Measurements from ENCODE around the gene KLHL26. TPM values are rescaled to one million over a fixed set of nuclear protein-coding genes. Genes with fewer than 3 reads are reported as not detected.

KLHL26 gene
- total and polyA plus RNA-seq, 2 of the 4 experiments (the other 2 are of a cell fraction), result 2.2 to 4.7 TPM

DNA sequence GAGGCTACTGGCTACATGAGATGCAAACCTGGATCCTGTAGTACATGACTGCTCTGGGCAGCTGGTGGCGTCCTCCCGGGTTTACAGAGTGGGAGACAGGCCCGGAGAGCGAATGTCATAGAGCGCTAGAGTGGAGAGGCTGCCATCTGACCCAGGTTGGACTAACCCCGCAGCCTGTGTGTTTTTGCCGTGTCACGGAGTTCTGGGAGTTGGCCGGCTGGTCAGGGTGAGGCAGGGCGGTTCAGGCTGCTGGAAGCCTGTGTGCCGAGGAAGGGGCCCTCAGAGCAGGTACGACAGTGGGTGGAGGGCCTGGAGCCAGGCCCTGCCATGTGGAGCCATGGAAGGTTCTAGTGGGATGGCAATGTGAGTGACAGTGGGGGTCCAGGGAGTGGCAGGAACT is 59.2 kb downstream of the KLHL26 start:
- Histone ChIP-seq H2BK5ac (ENCODE audit: low read depth, low read length, poor library complexity, severe bottlenecking) (no peak overlapping the region), H2BK15ac (ENCODE audit: low read depth, low read length) (no peak overlapping the region), H3K18ac (ENCODE audit: low read depth, low read length) (no peak overlapping the region), H4K20me1 (ENCODE audit: insufficient read depth, low read length) (peaks cover 61% of the 10 kb centered on the region), H3K14ac (replicated peaks; ENCODE audit: low read depth, low read length) (no peak overlapping the region), H3K9me1 (ENCODE audit: insufficient read depth, low read length) (peaks cover 7% of the 10 kb centered on the region), H2AFZ (replicated peaks; ENCODE audit: low read length, poor library complexity) (no peak overlapping the region), H2BK20ac (ENCODE audit: low read depth, low read length) (no peak overlapping the region), H3K9ac (ENCODE audit: low read depth, low read length) (no peak overlapping the region), H3K4me3 (ENCODE audit: insufficient read depth, low read depth, low read length) (no peak overlapping the region), H3K23ac (ENCODE audit: low read depth, low read length) (no peak overlapping the region), H2AK5ac (ENCODE audit: low read depth, low read length) (no peak overlapping the region), H2AK9ac (replicated peaks; ENCODE audit: low read depth, low read length, poor library complexity) (no peak overlapping the region), H3K4me2 (ENCODE audit: low read depth, low read length) (no peak overlapping the region), H3K9me3 (ENCODE audit: control insufficient read depth, insufficient read depth, low read length) (no peaks in the 10 kb centered on the region), H3K56ac (ENCODE audit: extremely low read depth, insufficient read depth, low read length) (no peak overlapping the region), H3K4ac (ENCODE audit: low read depth, low read length) (no peak overlapping the region), H2BK120ac (ENCODE audit: low read depth, low read length) (no peak overlapping the region), H3K4me1 (ENCODE audit: control insufficient read depth, insufficient read depth, low read length) (peaks cover 6% of the 10 kb centered on the region; the same call in 1 of the 2 replicates), H3K36me3 (ENCODE audit: control insufficient read depth, insufficient read depth, low read length) (no peaks in the 10 kb centered on the region), H4K5ac (ENCODE audit: low read depth, low read length) (no peak overlapping the region), H3K27me3 (ENCODE audit: control insufficient read depth, insufficient read depth, low read length) (no peaks in the 10 kb centered on the region), H4K91ac (ENCODE audit: insufficient read depth, low read depth, low read length) (no peak overlapping the region), H3K79me1 (ENCODE audit: low read depth in 1 of 2, low read length in 2 of 2) (peaks cover 5 to 42% of the 10 kb centered on the region in 2 experiments), H3K27ac (ENCODE audit: insufficient read depth, low read length) (no peak overlapping the region), H4K8ac (ENCODE audit: low read depth in 2 of 2, low read length in 2 of 2) (no peak overlapping the region)
- dilution Hi-C loops (cut with HindIII; ENCODE audit: low sequenced_read_pairs, unreplicated experiment), result no loop called here
- POLR2A ChIA-PET (ENCODE audit: unreplicated experiment), result no interaction called here
- no peak for ATAC-seq (ENCODE audit: low read depth)
- in situ Hi-C loops (cut with MboI; ENCODE audit: low sequenced_read_pairs), result no loop called here
- intact Hi-C loops (cut with micrococcal nuclease), result no loop called here
- WGBS, 2 experiments (ENCODE audit: extremely low coverage in 2 of 2, insufficient read length in 1 of 2), result 97% methylated on average over 7 of the region's 12 CpGs; no CpG with 5 or more reads in 1 of the 2 experiments
- TF ChIP-seq, protein P1, sequence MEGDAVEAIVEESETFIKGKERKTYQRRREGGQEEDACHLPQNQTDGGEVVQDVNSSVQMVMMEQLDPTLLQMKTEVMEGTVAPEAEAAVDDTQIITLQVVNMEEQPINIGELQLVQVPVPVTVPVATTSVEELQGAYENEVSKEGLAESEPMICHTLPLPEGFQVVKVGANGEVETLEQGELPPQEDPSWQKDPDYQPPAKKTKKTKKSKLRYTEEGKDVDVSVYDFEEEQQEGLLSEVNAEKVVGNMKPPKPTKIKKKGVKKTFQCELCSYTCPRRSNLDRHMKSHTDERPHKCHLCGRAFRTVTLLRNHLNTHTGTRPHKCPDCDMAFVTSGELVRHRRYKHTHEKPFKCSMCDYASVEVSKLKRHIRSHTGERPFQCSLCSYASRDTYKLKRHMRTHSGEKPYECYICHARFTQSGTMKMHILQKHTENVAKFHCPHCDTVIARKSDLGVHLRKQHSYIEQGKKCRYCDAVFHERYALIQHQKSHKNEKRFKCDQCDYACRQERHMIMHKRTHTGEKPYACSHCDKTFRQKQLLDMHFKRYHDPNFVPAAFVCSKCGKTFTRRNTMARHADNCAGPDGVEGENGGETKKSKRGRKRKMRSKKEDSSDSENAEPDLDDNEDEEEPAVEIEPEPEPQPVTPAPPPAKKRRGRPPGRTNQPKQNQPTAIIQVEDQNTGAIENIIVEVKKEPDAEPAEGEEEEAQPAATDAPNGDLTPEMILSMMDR (conservative IDR thresholded peaks at IDR 0.05; ENCODE audit: low read depth, low read length), result no peak
- TF ChIP-seq, protein P2, sequence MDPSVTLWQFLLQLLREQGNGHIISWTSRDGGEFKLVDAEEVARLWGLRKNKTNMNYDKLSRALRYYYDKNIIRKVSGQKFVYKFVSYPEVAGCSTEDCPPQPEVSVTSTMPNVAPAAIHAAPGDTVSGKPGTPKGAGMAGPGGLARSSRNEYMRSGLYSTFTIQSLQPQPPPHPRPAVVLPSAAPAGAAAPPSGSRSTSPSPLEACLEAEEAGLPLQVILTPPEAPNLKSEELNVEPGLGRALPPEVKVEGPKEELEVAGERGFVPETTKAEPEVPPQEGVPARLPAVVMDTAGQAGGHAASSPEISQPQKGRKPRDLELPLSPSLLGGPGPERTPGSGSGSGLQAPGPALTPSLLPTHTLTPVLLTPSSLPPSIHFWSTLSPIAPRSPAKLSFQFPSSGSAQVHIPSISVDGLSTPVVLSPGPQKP (IDR thresholded peaks at IDR 0.05; ENCODE audit: borderline replicate concordance, low read depth, low read length), result no peak
- no peak for TF ChIP-seq RCOR1 (IDR thresholded peaks at IDR 0.05; ENCODE audit: insufficient replicate concordance, low read length)
- no peak for TF ChIP-seq SMC3 (IDR thresholded peaks at IDR 0.05; ENCODE audit: low read depth, low read length)
- no TSS peak for BruUV-seq (replicated peaks)
- no peak for DNase-seq
- CTCF ChIA-PET, result no interaction called here

All from IMR-90 (cell line).